GM12878 (cell line): ENCODE measurements around the gene PTPRD. TPM values are rescaled to one million over a fixed set of nuclear protein-coding genes. Genes with fewer than 3 reads are reported as not detected.

Experiments used
- ATAC-seq: fragments of 200-7000 bp; cut with Tn5 transposase; 3 replicates; pipeline ENCODE4 v1.9.1; 2020; ENCODE audit warnings: mild to moderate bottlenecking, moderate library complexity
- BruUV-seq: library from RNA; stranded (reverse); fragments of 400-500 nt; replicated peaks from 2 replicates; lab custom pipeline; 2021; lab: Mats Ljungman, UMichigan
- CTCF ChIA-PET: fragments of 300-600 bp; sonication (Branson Sonifier 250); formaldehyde crosslinking; extraction: SDS; loops from one replicate; lab custom pipeline; 2021; ENCODE audit warnings: inconsistent platforms; lab: Yijun Ruan, JAX
- POLR2A ChIA-PET: fragments of 350-600 bp; formaldehyde crosslinking; extraction: SDS; loops from one replicate; lab custom pipeline; 2021; ENCODE audit warnings: inconsistent platforms; lab: Charles Lee
- RAD21 ChIA-PET: fragments of 300-600 bp; sonication (Branson Sonifier 250); formaldehyde crosslinking; loops from one replicate; lab custom pipeline; 2023; ENCODE audit warnings: antibody characterized with exemption; ENCODE audit not compliant: unreplicated experiment; lab: Charles Lee
- SMC1A ChIA-PET: fragments of 300-600 bp; sonication (Branson Sonifier 250); formaldehyde crosslinking; loops from one replicate; lab custom pipeline; 2023; ENCODE audit not compliant: unreplicated experiment, uncharacterized antibody; lab: Charles Lee
- DNase-seq: peaks from one replicate; pipeline ENCODE4 v3.0.0-alpha.2; 2011; ENCODE audit warnings: low read depth, low spot score
- FAIRE-seq: peaks from 3 replicates; lab custom pipeline; 2011; peaks lifted over from hg19 to GRCh38; lab: Jason Lieb, UNC
- H2AFZ ChIP-seq: 2 replicates; pipeline ENCODE4 v1.6.0; 2011; ENCODE audit warnings: low read depth, low read length, control low read depth; ENCODE audit not compliant: control insufficient read depth
- H3K27ac ChIP-seq: 2 replicates; pipeline ENCODE4 v1.5.1; 2011; ENCODE audit warnings: control low read depth; ENCODE audit not compliant: control insufficient read depth, insufficient read depth
- H3K27me3 ChIP-seq, 2 experiments: replicated peaks in 1 of 2; 2 replicates each; pipeline versions ENCODE4 v1.6.0 to v1.6.1; 2011; ENCODE audit warnings: low read length in 1 of 2; ENCODE audit not compliant: control insufficient read depth in 2 of 2, insufficient read depth in 2 of 2
- H3K36me3 ChIP-seq, 2 experiments: 2 replicates each; pipeline ENCODE4 v1.5.1; 2011; ENCODE audit warnings: low read length in 1 of 2; ENCODE audit not compliant: control insufficient read depth in 2 of 2, insufficient read depth in 2 of 2
- H3K4me1 ChIP-seq: 2 replicates; pipeline ENCODE4 v1.6.1; 2011; ENCODE audit warnings: mild to moderate bottlenecking, low read length, moderate library complexity, mixed read lengths; ENCODE audit not compliant: control insufficient read depth, insufficient read depth
- H3K4me2 ChIP-seq: 2 replicates; pipeline ENCODE4 v1.6.0; 2011; ENCODE audit warnings: control low read depth; ENCODE audit not compliant: control insufficient read depth, insufficient read depth
- H3K4me3 ChIP-seq: fragments of 200-600 bp; sonication (generic); 2 replicates; pipeline ENCODE4 v1.5.1; 2016
- H3K79me2 ChIP-seq: 2 replicates; pipeline ENCODE4 v1.6.0; 2011; ENCODE audit warnings: low read length; ENCODE audit not compliant: control insufficient read depth, insufficient read depth
- H3K9ac ChIP-seq: 2 replicates; pipeline ENCODE4 v1.8.0; 2011; ENCODE audit warnings: low read length, control low read depth, mixed read lengths; ENCODE audit not compliant: control insufficient read depth, insufficient read depth
- H3K9me3 ChIP-seq: replicated peaks from 3 replicates; pipeline ENCODE4 v1.5.1; 2011; ENCODE audit warnings: mild to moderate bottlenecking, low read length; ENCODE audit not compliant: control insufficient read depth, insufficient read depth
- H4K20me1 ChIP-seq: 2 replicates; pipeline ENCODE4 v1.6.0; 2011; ENCODE audit not compliant: control insufficient read depth, insufficient read depth
- ASH2L ChIP-seq: fragments of 300-600, 200-600 bp; sonication (generic); IDR thresholded peaks from 2 replicates; pipeline ENCODE4 v1.6.1; 2017; ENCODE audit warnings: low read depth, mild to moderate bottlenecking, borderline replicate concordance
- CBX5 ChIP-seq: sonication (generic); IDR thresholded peaks from 2 replicates; pipeline ENCODE4 v1.6.1; 2016; ENCODE audit warnings: low read depth, moderate library complexity, mild to moderate bottlenecking, inconsistent platforms
- CEBPB ChIP-seq, 2 experiments: fragments of 150-350 bp in 1 of 2; IDR thresholded peaks; 2 replicates each; pipeline ENCODE4 v1.6.1; 2012 to 2014; ENCODE audit warnings: low read depth in 2 of 2, low read length in 2 of 2, borderline replicate concordance in 1 of 2, inconsistent platforms in 1 of 2
- EZH2 ChIP-seq: IDR thresholded peaks from 2 replicates; pipeline ENCODE4 v1.6.1; 2012; ENCODE audit warnings: low read depth, mild to moderate bottlenecking, control low read depth, inconsistent platforms, low read length, borderline replicate concordance; ENCODE audit not compliant: control insufficient read depth
- FOXK2 ChIP-seq: fragments of 450-650 bp; IDR thresholded peaks from 2 replicates; pipeline ENCODE4 v1.6.1; 2017; ENCODE audit warnings: mild to moderate bottlenecking, moderate library complexity
- HDGF ChIP-seq: fragments of 450-650 bp; IDR thresholded peaks from 2 replicates; pipeline ENCODE4 v1.6.1; 2016; ENCODE audit warnings: antibody characterized with exemption
- KAT2A ChIP-seq: conservative IDR thresholded peaks from 2 replicates; pipeline ENCODE4 v1.6.1; 2011; ENCODE audit warnings: low read depth, low read length; ENCODE audit not compliant: control insufficient read depth
- KDM1A ChIP-seq: fragments of 200-600 bp; sonication (generic); IDR thresholded peaks from 2 replicates; pipeline ENCODE4 v1.6.1; 2016; ENCODE audit warnings: borderline replicate concordance
- YBX1 ChIP-seq: fragments of 450-650 bp; IDR thresholded peaks from 2 replicates; pipeline ENCODE4 v1.6.1; 2016; ENCODE audit warnings: antibody characterized with exemption
- YY1 ChIP-seq: IDR thresholded peaks from 2 replicates; pipeline ENCODE4 v1.6.1; 2011; ENCODE audit warnings: low read depth, mild to moderate bottlenecking, low read length
- in situ Hi-C: fragments of 300-500 bp; cut with MboI; formaldehyde crosslinking; loops from 9 replicates; pipeline ENCODE4 v1.14.3; 2018; ENCODE audit warnings: mixed read lengths
- intact Hi-C: fragments of 100-400 bp; cut with micrococcal nuclease; formaldehyde crosslinking; loops from one replicate; pipeline ENCODE4 v1.14.2; 2022; ENCODE audit not compliant: unreplicated experiment
- polyA plus RNA-seq, 11 experiments: library from polyadenylated mRNA; depleted of rRNA in 4 of 11; unstranded in 6 of 11; stranded (reverse) in 5 of 11; fragments of >200 nt; fragmentation: Nextera tagmentation in 4 of 11; fragmentation: Illumina TruSeq in 1 of 11; extraction: Ambion mirVana in 4 of 11; extraction: Trizol in 1 of 11; gene quantifications; 1 replicate in 1 of 11; 2 replicates in 10 of 11; pipeline versions ENCODE4 v1.2.1 to v1.2.3, GENCODE V29; 2011 to 2016; ENCODE audit warnings: inconsistent platforms in 2 of 11, missing spikeins in 2 of 11, low read depth in 1 of 11
- total RNA-seq, 4 experiments: library from RNA; depleted of rRNA in 3 of 4; stranded (reverse); fragments of >200 nt in 3 of 4; fragmentation: Illumina TruSeq in 1 of 4; extraction: Trizol in 1 of 4; gene quantifications; 2 replicates each; pipeline versions ENCODE4 v1.2.1 to v1.2.3, GENCODE V29; 2013 to 2021
- TF ChIP-seq, protein P1 (sequence below): IDR thresholded peaks from 2 replicates; pipeline ENCODE4 v1.6.1; 2012; ENCODE audit warnings: low read depth, low read length, improper control_type of control experiment
- TF ChIP-seq, protein P2 (sequence below): IDR thresholded peaks from 2 replicates; pipeline ENCODE4 v1.6.1; 2012; ENCODE audit warnings: mild to moderate bottlenecking, low read depth, low read length

The PTPRD gene
- total and polyA plus RNA-seq, 10 of the 15 experiments (the other 5 are each of a cell fraction or from before 2014, with no cell fraction given) = under 0.01 to 0.05 (median 0.01) TPM; not detected in 7

DNA sequence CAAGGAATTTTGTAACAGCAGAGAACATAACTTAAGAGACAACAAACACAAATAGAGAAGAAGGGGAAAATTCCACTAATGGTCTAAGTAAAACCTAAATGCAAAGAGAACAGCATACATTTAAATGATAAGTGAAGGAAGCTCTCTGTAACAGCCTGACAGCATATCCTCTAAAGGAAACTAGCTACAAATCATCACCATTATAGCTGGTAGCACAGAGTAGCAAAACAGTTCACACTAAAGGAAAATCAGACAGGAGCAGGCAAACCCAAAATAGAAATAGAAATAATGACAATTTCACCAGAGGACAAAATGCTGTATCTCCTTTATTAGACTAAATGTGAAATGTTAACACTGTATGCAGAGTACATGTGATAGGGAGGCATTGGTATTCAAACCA, 532.8 kb downstream of the PTPRD start:
- in situ Hi-C loops = no loop called here
- TF ChIP-seq FOXK2 (no peak), YY1 (no peak), YBX1 (no peak), CEBPB (IDR thresholded peaks at IDR 0.05; ENCODE audit: borderline replicate concordance in 1 of 2, low read depth in 2 of 2, low read length in 2 of 2) (no peak), HDGF (no peak), CBX5 (no peak), ASH2L (no peak), EZH2 (no peak), KAT2A (no peak), KDM1A (no peak)
- TF ChIP-seq, protein P1, sequence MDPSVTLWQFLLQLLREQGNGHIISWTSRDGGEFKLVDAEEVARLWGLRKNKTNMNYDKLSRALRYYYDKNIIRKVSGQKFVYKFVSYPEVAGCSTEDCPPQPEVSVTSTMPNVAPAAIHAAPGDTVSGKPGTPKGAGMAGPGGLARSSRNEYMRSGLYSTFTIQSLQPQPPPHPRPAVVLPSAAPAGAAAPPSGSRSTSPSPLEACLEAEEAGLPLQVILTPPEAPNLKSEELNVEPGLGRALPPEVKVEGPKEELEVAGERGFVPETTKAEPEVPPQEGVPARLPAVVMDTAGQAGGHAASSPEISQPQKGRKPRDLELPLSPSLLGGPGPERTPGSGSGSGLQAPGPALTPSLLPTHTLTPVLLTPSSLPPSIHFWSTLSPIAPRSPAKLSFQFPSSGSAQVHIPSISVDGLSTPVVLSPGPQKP = no peak
- TF ChIP-seq, protein P2, sequence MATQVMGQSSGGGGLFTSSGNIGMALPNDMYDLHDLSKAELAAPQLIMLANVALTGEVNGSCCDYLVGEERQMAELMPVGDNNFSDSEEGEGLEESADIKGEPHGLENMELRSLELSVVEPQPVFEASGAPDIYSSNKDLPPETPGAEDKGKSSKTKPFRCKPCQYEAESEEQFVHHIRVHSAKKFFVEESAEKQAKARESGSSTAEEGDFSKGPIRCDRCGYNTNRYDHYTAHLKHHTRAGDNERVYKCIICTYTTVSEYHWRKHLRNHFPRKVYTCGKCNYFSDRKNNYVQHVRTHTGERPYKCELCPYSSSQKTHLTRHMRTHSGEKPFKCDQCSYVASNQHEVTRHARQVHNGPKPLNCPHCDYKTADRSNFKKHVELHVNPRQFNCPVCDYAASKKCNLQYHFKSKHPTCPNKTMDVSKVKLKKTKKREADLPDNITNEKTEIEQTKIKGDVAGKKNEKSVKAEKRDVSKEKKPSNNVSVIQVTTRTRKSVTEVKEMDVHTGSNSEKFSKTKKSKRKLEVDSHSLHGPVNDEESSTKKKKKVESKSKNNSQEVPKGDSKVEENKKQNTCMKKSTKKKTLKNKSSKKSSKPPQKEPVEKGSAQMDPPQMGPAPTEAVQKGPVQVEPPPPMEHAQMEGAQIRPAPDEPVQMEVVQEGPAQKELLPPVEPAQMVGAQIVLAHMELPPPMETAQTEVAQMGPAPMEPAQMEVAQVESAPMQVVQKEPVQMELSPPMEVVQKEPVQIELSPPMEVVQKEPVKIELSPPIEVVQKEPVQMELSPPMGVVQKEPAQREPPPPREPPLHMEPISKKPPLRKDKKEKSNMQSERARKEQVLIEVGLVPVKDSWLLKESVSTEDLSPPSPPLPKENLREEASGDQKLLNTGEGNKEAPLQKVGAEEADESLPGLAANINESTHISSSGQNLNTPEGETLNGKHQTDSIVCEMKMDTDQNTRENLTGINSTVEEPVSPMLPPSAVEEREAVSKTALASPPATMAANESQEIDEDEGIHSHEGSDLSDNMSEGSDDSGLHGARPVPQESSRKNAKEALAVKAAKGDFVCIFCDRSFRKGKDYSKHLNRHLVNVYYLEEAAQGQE = no peak
- TF ChIP-seq, all 136 proteins: peak for 0
- intact Hi-C loops = no loop called here
- FAIRE-seq (no peak), DNase-seq (no peak), ATAC-seq (no peak)
- Histone ChIP-seq H3K79me2 (no peaks in the 10 kb centered on the region), H3K4me2 (no peak overlapping the region), H2AFZ (no peak overlapping the region), H3K9me3 (no peaks in the 10 kb centered on the region), H3K9ac (no peak overlapping the region), H3K4me3 (no peak overlapping the region), H3K36me3 (no peaks in the 10 kb centered on the region), H3K4me1 (no peaks in the 10 kb centered on the region), H3K27ac (no peak overlapping the region), H3K27me3 (no peaks in the 10 kb centered on the region), H4K20me1 (no peaks in the 10 kb centered on the region)
- ChIA-PET CTCF (interaction anchor here (0.8 kb wide), 1 partner anchor 9 kb away, joined by 3 read pairs; no protein-coding TSS in a partner anchor), RAD21 (no interaction called here), SMC1A (no interaction called here), POLR2A (interaction anchor here (0.6 kb wide), 1 partner anchor 171 kb away, joined by 7 read pairs; no protein-coding TSS in a partner anchor)
- no TSS peak for BruUV-seq
